CD14-positive monocyte (primary cell): ENCODE data around the gene NBAS. TPM values are rescaled to one million over a fixed set of nuclear protein-coding genes. Genes with fewer than 3 reads are reported as not detected.

Source experiments
- DNase-seq, 3 donors: peaks; one replicate each; pipeline ENCODE4 v3.0.0-alpha.2; 2011 to 2022
- H2AFZ ChIP-seq: 2 replicates; pipeline ENCODE4 v1.6.0; 2012; ENCODE audit warnings: mild to moderate bottlenecking, low read depth, low read length, inconsistent platforms; ENCODE audit not compliant: insufficient read depth, poor library complexity, severe bottlenecking
- H3K27ac ChIP-seq, 2 donors: 1 replicate in 1 of 2; 2 replicates in 1 of 2; pipeline ENCODE4 v1.5.1; 2012 to 2013; ENCODE audit warnings: low read length in 2 of 2, control low read depth in 1 of 2, inconsistent platforms in 1 of 2, low read depth in 1 of 2, mild to moderate bottlenecking in 1 of 2
- H3K27me3 ChIP-seq, 2 donors: one replicate each; pipeline versions ENCODE4 v1.6.0 to v1.6.1; 2011 to 2013; ENCODE audit warnings: low read length in 2 of 2; ENCODE audit not compliant: control insufficient read depth in 2 of 2, insufficient read depth in 2 of 2
- H3K36me3 ChIP-seq, 2 donors: replicated peaks in 1 of 2; 1 replicate in 1 of 2; 2 replicates in 1 of 2; pipeline versions ENCODE4 v1.5.1 to v1.6.1; 2012 to 2013; ENCODE audit warnings: low read length in 2 of 2, control low read depth in 1 of 2, inconsistent platforms in 1 of 2, mild to moderate bottlenecking in 1 of 2; ENCODE audit not compliant: insufficient read depth in 2 of 2, control insufficient read depth in 1 of 2
- H3K4me1 ChIP-seq, 2 donors: 1 replicate in 1 of 2; 2 replicates in 1 of 2; pipeline versions ENCODE4 v1.5.1 to v1.6.1; 2012 to 2013; ENCODE audit warnings: low read length in 2 of 2, control low read depth in 1 of 2, inconsistent platforms in 1 of 2, mild to moderate bottlenecking in 1 of 2, moderate library complexity in 1 of 2; ENCODE audit not compliant: insufficient read depth in 2 of 2, control insufficient read depth in 1 of 2
- H3K4me2 ChIP-seq: replicated peaks from 2 replicates; pipeline ENCODE3; 2012; ENCODE audit warnings: low read length, moderate library complexity, mild to moderate bottlenecking; ENCODE audit not compliant: poor library complexity, severe bottlenecking; ENCODE audit errors: extremely low read depth
- H3K4me3 ChIP-seq, 3 experiments: fragments of 200-600 bp in 1 of 3; sonication (generic) in 1 of 3; replicated peaks in 1 of 3; 1 replicate in 2 of 3; 2 replicates in 1 of 3; pipeline ENCODE4 v1.5.1; 2011 to 2013; ENCODE audit warnings: low read length in 3 of 3, mild to moderate bottlenecking in 3 of 3, control low read depth in 2 of 3, low read depth in 2 of 3, inconsistent platforms in 1 of 3, moderate library complexity in 1 of 3
- H3K79me2 ChIP-seq: 2 replicates; pipeline ENCODE4 v1.6.0; 2012; ENCODE audit warnings: mild to moderate bottlenecking, control low read depth, inconsistent platforms, low read length, moderate library complexity; ENCODE audit not compliant: insufficient read depth
- H3K9ac ChIP-seq: 2 replicates; pipeline ENCODE4 v1.6.0; 2017; ENCODE audit warnings: low read length, mild to moderate bottlenecking; ENCODE audit not compliant: insufficient read depth, poor library complexity, severe bottlenecking
- H3K9me3 ChIP-seq, 2 donors: replicated peaks in 1 of 2; 1 replicate in 1 of 2; 2 replicates in 1 of 2; pipeline versions ENCODE4 v1.5.1 to v1.6.1; 2012 to 2013; ENCODE audit warnings: low read length in 2 of 2, control low read depth in 1 of 2; ENCODE audit not compliant: control insufficient read depth in 1 of 2, insufficient read depth in 1 of 2
- H4K20me1 ChIP-seq: 2 replicates; pipeline ENCODE4 v1.6.0; 2012; ENCODE audit warnings: mild to moderate bottlenecking, low read length, control low read depth, moderate library complexity; ENCODE audit not compliant: insufficient read depth
- H3K27ac Mint-ChIP-seq, 7 donors: one replicate each; pipeline ENCODE4 v1.8.0; 2020; ENCODE audit warnings: mild to moderate bottlenecking in 7 of 7, mixed read lengths in 7 of 7, moderate library complexity in 6 of 7, inconsistent platforms in 2 of 7
- H3K27me3 Mint-ChIP-seq, 3 donors: one replicate each; pipeline ENCODE4 v1.8.0; 2021 to 2022; ENCODE audit warnings: low read depth in 3 of 3, mild to moderate bottlenecking in 3 of 3, mixed read lengths in 3 of 3, moderate library complexity in 3 of 3, inconsistent platforms in 1 of 3
- H3K36me3 Mint-ChIP-seq, 2 donors: one replicate each; pipeline ENCODE4 v1.8.0; 2020; ENCODE audit warnings: mixed read lengths in 2 of 2, inconsistent platforms in 1 of 2, mild to moderate bottlenecking in 1 of 2
- H3K4me1 Mint-ChIP-seq: one replicate; pipeline ENCODE4 v1.8.0; 2020; ENCODE audit warnings: mild to moderate bottlenecking, mixed read lengths
- H3K4me3 Mint-ChIP-seq, 2 donors: one replicate each; pipeline ENCODE4 v1.8.0; 2020; ENCODE audit warnings: mild to moderate bottlenecking in 2 of 2, mixed read lengths in 2 of 2, moderate library complexity in 1 of 2
- H3K9me3 Mint-ChIP-seq, 7 donors: one replicate each; pipeline ENCODE4 v1.8.0; 2020 to 2022; ENCODE audit warnings: mixed read lengths in 7 of 7, mild to moderate bottlenecking in 6 of 7, moderate library complexity in 6 of 7, inconsistent platforms in 2 of 7
- CTCF ChIP-seq: fragments of 200-600 bp; IDR thresholded peaks from one replicate; pipeline ENCODE4 v1.8.0; 2022; ENCODE audit warnings: antibody characterized with exemption, mild to moderate bottlenecking
- WGBS: methylation state at CpG from one replicate; pipeline ENCODE4 v1.1.5; 2013; ENCODE audit warnings: missing lambda C conversion rate; ENCODE audit not compliant: insufficient coverage; 5-methylcytosine and 5-hydroxymethylcytosine counted together
- intact Hi-C, 2 donors: fragments of 100-400 bp; cut with micrococcal nuclease; formaldehyde crosslinking; loops; one replicate each; pipeline versions ENCODE4 v1.15.0 to v1.15.1; 2023
- polyA plus RNA-seq, 3 donors: library from polyadenylated mRNA; depleted of rRNA in 1 of 3; unstranded in 2 of 3; stranded (reverse) in 1 of 3; fragments of 300-500 nt in 2 of 3; fragments of >200 nt in 1 of 3; fragmentation: Illumina TruSeq in 2 of 3; gene quantifications; 1 replicate in 2 of 3; 2 replicates in 1 of 3; pipeline ENCODE4 v1.2.3, GENCODE V29; 2012 to 2021

Gene NBAS
- polyA plus RNA-seq, 3 donors = 8.9 to 10.9 (median 8.9) TPM

- TF ChIP-seq CTCF = no peak
- H3K9me3 ChIP-seq = no peaks in the 10 kb centered on the region
- peaks cover 15% of the 10 kb centered on the region for H4K20me1 ChIP-seq
- H3K4me3 ChIP-seq = no peak overlapping the region
- peaks cover 69 to 73% of the 10 kb centered on the region in 2 donors for H3K36me3 ChIP-seq
- no peak overlapping the region for H2AFZ ChIP-seq
- peaks cover 30% of the 10 kb centered on the region for H3K79me2 ChIP-seq
- H3K4me2 ChIP-seq = no peak overlapping the region
- no peak for DNase-seq
- no peaks in the 10 kb centered on the region for H3K27me3 ChIP-seq
- H3K36me3 Mint-ChIP-seq = peaks cover 58 to 70% of the 10 kb centered on the region in 2 donors
- H3K27me3 Mint-ChIP-seq = no peaks in the 10 kb centered on the region
- H3K9ac ChIP-seq = no peak overlapping the region
- no peak overlapping the region for H3K27ac Mint-ChIP-seq
- intact Hi-C loops = no loop called here
- peaks cover 9 to 14% of the 10 kb centered on the region in 2 donors for H3K4me1 ChIP-seq
- no peak overlapping the region for H3K27ac ChIP-seq
- peaks cover 18% of the 10 kb centered on the region for H3K4me1 Mint-ChIP-seq
- no peaks in the 10 kb centered on the region for H3K9me3 Mint-ChIP-seq
- H3K4me3 Mint-ChIP-seq = no peak overlapping the region
- WGBS = no CpG with 5 or more reads among the region's 4 CpGs
Measured at GRCh38 chr2:15596968-15597367, 35.8 kb upstream of the NBAS start.

GRCh38 chr2:15596350-15596749, 35.2 kb upstream of the NBAS start:
- Histone ChIP-seq H3K36me3 (peaks cover 62 to 67% of the 10 kb centered on the region in 2 donors), H3K9me3 (no peaks in the 10 kb centered on the region), H3K4me2 (no peak overlapping the region), H4K20me1 (peaks cover 15% of the 10 kb centered on the region), H3K9ac (no peak overlapping the region), H3K4me1 (peaks cover 11 to 16% of the 10 kb centered on the region in 2 donors), H3K4me3 (no peak overlapping the region), H2AFZ (no peak overlapping the region), H3K79me2 (peaks cover 33% of the 10 kb centered on the region), H3K27me3 (no peaks in the 10 kb centered on the region), H3K27ac (no peak overlapping the region)
- Mint-ChIP-seq H3K36me3 (peaks cover 53 to 64% of the 10 kb centered on the region in 2 donors), H3K9me3 (no peaks in the 10 kb centered on the region), H3K4me1 (peaks cover 21% of the 10 kb centered on the region), H3K4me3 (no peak overlapping the region), H3K27me3 (no peaks in the 10 kb centered on the region), H3K27ac (no peak overlapping the region)
- WGBS = no CpG with 5 or more reads among the region's 2 CpGs
- no peak for DNase-seq
- TF ChIP-seq CTCF = no peak
- intact Hi-C loops = no loop called here
